Skin of body (tissue), 2 donors: ENCODE measurements around the gene SERPINB12. TPM values are rescaled to one million over a fixed set of nuclear protein-coding genes. Genes with fewer than 3 reads are reported as not detected.

Experiments
- DNase-seq: peaks from one replicate; lab custom pipeline; 2025; lab: John Stamatoyannopoulos, UW
- total RNA-seq: library from RNA; depleted of rRNA; stranded (reverse); fragments of >200 nt; gene quantifications from one replicate; pipeline ENCODE4 v1.2.3, GENCODE V29; 2014

Gene SERPINB12
- 64.6 TPM for total RNA-seq

- DNase-seq, result no peak
These were observed at the start of gene SERPINB12 for GRCh38 chr18:63542069-63542468. TSS of gene SERPINB12 (plus strand) at chr18:63542369. CDS start at chr18:63556160, 13,791 bp downstream.

DNA sequence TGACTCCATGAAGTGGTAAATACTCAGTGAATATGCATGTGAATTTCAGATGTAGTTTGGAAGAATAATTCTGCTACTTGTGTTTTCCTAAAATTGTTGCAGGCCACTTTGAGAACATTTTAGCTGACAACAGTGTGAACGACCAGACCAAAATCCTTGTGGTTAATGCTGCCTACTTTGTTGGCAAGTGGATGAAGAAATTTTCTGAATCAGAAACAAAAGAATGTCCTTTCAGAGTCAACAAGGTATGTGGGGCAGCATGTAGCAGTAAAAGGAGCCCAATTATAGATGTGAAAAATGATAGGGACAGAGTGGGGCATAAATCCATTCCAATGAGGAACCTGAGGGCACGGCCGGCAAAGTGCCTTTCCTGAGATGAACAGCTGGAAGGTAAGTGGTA is 49.3 kb upstream of the SERPINB12 start:
- DNase-seq, result no peak

- DNase-seq, result no peak
These were observed 46.5 kb upstream of the SERPINB12 start for GRCh38 chr18:63495675-63496074.

- DNase-seq, result no peak
These were observed 36.4 kb upstream of the SERPINB12 start for GRCh38 chr18:63505566-63506335.

DNA sequence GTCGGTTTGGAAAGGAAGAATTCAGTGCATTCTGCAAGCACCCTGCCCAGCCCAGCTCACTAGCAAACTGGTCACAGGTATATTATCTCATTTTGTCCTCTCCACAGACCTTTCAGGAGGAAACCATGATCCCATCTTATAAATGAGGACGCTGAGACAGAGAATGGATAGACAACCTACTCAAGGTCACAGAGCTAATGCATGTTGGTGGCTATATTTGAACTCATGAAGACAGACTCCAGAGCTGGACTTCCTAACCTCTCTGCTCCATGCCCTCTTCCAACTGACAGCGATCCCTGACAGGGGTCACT is 35.9 kb upstream of the SERPINB12 start:
- DNase-seq, result no peak

DNA sequence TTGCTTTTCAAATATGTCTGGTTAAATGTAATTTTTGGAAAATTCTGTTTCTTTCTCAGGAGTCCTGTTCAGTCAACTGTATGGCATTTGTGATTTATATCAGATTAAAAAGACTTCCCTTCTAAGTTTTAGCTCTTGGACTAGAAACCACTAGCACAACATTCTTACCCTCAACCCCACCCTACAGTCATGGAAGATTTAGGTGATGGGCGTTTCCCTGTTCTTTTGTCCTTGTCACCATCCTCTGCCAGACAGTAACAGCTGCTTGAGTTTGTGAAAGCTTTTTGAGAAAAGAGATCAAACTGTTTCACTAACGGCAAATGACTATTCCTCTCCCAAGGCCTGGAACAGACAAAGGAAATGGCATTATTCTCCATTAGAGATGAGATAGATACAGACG is 33.6 kb upstream of the SERPINB12 start:
- DNase-seq, result no peak

DNA sequence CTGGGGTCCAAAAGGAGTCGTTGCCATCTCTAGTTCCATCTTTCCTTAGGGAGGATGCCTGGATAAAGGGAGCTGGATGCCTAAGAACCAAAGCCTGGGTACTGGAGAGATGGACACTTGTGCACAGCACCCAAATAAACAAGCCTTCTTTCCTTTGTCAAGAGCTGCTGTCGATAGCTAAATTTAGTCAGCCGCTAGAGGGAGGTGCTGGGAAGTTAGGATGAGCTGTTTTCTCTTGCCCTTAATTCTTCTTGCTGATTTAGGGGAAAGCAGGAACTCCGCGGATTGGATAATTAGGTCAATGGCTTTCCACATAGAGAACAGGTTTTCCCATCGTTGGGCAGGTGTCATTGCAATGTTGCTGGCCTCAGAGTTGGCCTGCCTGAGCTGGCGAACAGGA is 30.9 kb upstream of the SERPINB12 start:
- peak; percentile 6 for DNase-seq

- no peak for DNase-seq
These were observed 27.8 kb upstream of the SERPINB12 start for GRCh38 chr18:63514326-63514725.

GRCh38 chr18:63514888-63515678 is 27.1 kb upstream of the SERPINB12 start:
- DNase-seq, result no peak

DNA sequence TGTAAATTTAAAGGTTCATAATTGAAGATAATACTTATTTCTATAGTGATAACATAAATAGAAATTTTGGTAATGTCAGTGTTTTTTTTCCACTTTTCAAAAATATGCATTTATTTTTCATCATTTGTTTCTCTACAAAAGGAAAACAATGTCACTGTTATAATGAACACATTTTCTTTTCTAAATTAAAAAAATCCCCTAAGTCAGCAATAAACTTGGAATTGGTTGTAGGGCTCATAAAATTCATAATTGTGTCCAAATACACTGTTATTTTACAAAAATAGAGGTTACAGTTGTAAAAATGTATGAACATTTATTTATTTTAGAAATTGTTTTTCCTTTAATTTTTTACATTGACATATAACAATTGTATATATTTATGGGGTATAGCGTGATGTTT is 26.4 kb upstream of the SERPINB12 start:
- no peak for DNase-seq

DNA sequence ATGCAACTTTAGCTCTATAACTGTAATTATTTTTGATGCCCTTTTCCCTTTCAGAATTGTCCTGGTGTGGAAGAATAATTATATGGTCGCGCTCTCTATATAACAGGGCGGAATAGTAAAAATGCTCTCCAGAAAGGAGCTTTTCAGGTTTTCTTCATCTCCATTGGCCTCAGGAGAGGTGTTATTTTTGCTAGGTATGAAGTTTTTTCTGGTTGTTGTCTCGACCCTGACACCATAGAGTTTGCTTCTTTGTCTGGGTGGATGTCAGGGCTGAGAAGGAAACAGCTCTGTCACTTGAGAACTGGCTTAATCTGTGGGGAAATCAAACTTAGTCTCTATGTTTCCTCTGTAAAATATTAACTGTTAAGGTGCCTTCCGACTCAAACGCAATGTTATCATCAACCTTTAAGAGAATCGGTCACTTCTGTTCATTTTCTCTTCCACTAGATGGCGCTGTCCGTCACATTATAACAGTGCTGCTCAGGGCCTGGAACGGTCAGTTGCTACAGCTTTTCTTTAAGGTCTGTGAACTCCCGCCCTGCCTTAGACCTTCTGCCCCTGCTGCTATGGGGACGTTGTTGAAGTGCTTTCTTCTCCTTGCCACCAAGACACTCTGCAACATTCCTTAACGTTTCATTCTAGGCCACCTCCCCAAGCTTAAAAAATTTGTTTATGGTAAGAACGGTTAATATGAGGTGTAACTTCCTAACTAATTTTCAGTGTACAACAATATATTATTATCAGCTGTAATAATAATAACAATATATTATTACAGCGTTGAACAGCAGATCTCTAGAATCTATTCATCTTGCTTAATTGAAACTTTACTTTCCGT is 23.8 kb upstream of the SERPINB12 start:
- peak; percentile 74 for DNase-seq

- no peak for DNase-seq
These were observed 22.0 kb upstream of the SERPINB12 start for GRCh38 chr18:63520053-63520685.

DNA sequence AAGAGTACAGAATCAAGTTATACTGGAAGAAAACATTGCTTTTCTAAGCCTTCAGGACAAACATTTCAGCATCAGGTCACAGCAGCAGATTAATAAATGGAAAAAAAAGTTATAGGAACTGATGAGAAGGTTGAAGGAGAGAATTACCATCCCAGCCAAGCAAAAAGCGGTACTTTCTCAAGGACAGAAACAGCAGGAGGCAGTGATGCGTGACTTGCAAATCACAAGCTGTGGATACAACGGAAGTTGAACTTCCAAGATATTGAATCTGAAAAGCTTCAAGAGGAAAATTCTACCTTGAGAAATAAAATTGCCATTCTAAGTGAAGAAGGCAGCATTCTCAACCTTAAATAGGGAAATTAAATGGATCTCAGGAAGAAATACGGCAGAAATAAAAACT is 18.5 kb upstream of the SERPINB12 start:
- no peak for DNase-seq

- no peak for DNase-seq
These were observed 14.9 kb upstream of the SERPINB12 start for GRCh38 chr18:63527251-63527650.

GRCh38 chr18:63528863-63529492 is 13.2 kb upstream of the SERPINB12 start:
- DNase-seq, result no peak

GRCh38 chr18:63532471-63532870 is 9.7 kb upstream of the SERPINB12 start:
- DNase-seq, result no peak

DNA sequence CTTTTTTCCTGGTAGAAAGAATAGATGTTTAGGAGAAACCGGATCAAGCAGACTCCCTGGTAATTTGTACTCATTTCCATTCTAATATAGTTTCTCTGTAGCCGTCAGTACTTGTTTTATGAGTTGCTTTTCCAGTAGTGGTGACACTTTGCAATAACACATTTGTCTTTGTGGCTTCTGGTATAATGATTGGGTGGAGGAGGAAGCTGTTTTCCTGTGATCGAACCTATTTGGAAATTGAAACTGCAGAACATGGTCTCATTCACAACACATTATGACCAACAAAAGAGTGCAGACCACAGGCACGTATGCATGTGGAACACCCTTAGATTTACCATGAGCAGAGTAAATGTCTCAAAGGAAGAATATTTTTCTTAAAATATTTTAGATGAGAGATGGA is 7.6 kb upstream of the SERPINB12 start:
- no peak for DNase-seq

GRCh38 chr18:63539904-63540510 is 2.2 kb upstream of the SERPINB12 start:
- no peak for DNase-seq

GRCh38 chr18:63544017-63544416 is 1.8 kb downstream of the SERPINB12 start:
- DNase-seq, result no peak

GRCh38 chr18:63545000-63545399 is 2.8 kb downstream of the SERPINB12 start:
- DNase-seq, result no peak

GRCh38 chr18:63550068-63550467 is 7.9 kb downstream of the SERPINB12 start:
- no peak for DNase-seq
